Fibroblast of the conjunctiva (primary cell): ENCODE data around the gene TRIM64C.
"Not testable (repeated sequence)": the region's sequence is repeated elsewhere in the genome, so short reads cannot be mapped to it uniquely, and the experiment has no call there.

Source experiments
- DNase-seq: peaks from one replicate; pipeline ENCODE4 v3.0.0-alpha.2; 2010; ENCODE audit warnings: low read depth

Gene TRIM64C

GRCh38 chr11:49059012-49059411, at the start of gene TRIM64C:
TSS of gene TRIM64C (minus strand) at chr11:49059112. CDS start at chr11:49059112, 0 bp downstream.
- not testable (repeated sequence) for DNase-seq

- not testable (repeated sequence) for DNase-seq
Observed at GRCh38 chr11:49102356-49102755, 43.4 kb upstream of the TRIM64C start.

- not testable (repeated sequence) for DNase-seq
Observed at GRCh38 chr11:49069897-49070296, 11.0 kb upstream of the TRIM64C start.

- DNase-seq = not testable (repeated sequence)
Observed at GRCh38 chr11:49049821-49050220, 9.1 kb downstream of the TRIM64C start.

- DNase-seq = not testable (repeated sequence)
Observed at GRCh38 chr11:49048229-49048628, 10.7 kb downstream of the TRIM64C start.

- DNase-seq = not testable (repeated sequence)
Observed at GRCh38 chr11:49028523-49028922, 30.4 kb downstream of the TRIM64C start, which contains the start of gene TRIM49B. TSS of gene TRIM49B (plus strand) at chr11:49028823. CDS start at chr11:49031600, 2,777 bp downstream.
